Head of caudate nucleus (tissue), 42 donors: ENCODE results near the gene GTF3A.
"Not testable (repeated sequence)": the region's sequence is repeated elsewhere in the genome, so short reads cannot be mapped to it uniquely, and the experiment has no call there.

ENCODE experiments used
- DNase-seq, 42 donors: peaks; one replicate each; pipeline versions ENCODE4 v3.0.0 to v3.0.0-alpha.2; 2020 to 2021; ENCODE audit warnings: mixed read lengths in 7 of 42
- intact Hi-C: fragments of 100-400 bp; cut with DNase I; formaldehyde crosslinking; loops from one replicate; pipeline ENCODE4 v1.15.0; 2022

The GTF3A gene

DNA sequence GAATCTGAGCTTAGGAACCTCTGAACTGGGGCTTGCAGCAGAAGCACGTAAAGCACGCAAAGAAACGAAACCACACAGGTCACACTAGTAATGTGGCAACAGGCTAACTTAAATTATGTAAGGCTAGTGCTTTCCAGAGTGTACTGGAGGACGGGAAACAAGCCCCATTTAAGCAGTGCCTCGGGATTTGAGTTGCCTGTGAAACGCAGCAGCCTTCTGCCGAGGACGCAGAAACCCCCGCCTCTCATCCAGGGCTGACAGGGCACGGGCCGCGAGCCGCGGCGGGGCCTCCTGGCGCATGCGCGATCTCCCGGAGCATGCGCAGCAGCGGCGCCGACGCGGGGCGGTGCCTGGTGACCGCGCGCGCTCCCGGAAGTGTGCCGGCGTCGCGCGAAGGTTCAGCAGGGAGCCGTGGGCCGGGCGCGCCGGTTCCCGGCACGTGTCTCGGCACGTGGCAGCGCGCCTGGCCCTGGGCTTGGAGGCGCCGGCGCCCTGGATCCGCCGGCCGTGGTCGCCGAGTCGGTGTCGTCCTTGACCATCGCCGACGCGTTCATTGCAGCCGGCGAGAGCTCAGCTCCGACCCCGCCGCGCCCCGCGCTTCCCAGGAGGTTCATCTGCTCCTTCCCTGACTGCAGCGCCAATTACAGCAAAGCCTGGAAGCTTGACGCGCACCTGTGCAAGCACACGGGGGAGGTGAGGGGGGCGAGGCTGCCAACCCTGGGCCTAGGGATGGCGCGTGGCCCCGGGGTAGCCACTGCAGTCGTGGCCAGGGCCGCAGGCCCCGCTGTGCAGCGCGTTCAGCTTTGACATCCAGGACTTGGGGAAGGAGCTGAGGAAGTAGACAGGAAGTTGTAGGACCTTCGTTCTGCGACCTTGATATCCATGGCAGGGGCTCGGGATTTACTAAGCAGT lies at the start of gene GTF3A:
TSS of gene GTF3A (plus strand) at position 374 of the 912 bp plus-strand sequence.
- intact Hi-C loops: loop anchor here (10.0 kb wide), 2 partner anchors 50 to 200 kb away; partner anchors contain the start of genes LNX2 and POLR1D

DNA sequence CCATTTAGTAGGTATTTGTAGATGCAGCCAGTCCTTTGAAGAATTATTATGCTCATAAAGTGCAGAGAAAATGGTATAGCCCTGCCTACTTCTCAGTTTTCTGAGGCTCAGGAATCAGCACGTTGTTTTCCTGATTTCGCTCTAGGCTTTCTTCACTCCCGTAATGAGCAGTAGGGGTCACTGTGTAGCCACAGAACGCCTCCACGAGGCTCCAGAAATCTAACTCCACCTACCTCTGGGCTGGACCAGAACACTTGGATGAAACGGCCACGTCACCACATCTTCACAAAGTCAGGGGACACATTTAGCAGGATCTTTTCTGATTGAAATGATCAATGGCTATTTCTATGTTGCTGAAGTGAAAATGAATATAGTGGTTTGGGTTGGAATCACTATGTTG lies 49.8 kb upstream of the GTF3A start:
- intact Hi-C loops: loop anchor here (2.0 to 10.0 kb wide), 2 partner anchors 50 to 452 kb away; partner anchors contain the start of gene GTF3A
- peak in 36 of 42 donors; percentile 22 to 81 (median 54) for DNase-seq

More for the DNA sequence above, at the start of gene GTF3A:
- DNase-seq: peak; percentile 48 to 90 (median 80)

DNA sequence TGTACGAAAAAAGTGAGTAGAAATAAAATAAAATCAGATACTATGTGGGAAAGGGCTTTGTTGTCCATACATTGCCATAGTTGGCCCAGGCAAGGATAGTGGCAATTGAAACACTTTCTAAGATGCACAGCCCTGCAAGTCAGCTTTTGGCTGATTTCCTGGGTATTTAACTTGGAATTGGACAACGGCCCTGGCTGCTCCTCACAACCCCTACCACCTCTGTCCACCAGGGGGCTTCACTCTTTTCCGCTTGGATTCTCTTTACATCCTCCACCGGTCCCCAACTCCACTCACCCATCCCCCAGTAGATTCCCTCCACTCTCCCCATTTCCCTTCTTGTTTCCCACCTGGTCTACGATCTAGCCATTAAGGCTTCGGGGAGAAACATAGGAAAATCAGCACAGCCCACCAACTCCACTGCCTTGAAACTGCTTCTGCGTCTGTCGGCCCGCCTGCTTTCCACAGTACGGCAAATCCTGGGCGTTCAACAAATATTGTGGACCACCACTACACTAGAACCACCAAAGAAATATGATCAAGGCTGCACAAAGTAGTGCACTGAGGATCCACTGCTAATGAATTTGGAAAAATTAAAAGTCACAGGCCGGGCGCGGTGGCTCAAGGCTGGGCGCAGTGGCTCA lies 48.6 kb upstream of the GTF3A start:
- DNase-seq: peak in 39 of 42 donors; percentile 24 to 86 (median 62)
- intact Hi-C loops: loop anchor here (2.0 to 10.0 kb wide), 2 partner anchors 49 to 451 kb away; partner anchors contain the start of gene GTF3A

DNA sequence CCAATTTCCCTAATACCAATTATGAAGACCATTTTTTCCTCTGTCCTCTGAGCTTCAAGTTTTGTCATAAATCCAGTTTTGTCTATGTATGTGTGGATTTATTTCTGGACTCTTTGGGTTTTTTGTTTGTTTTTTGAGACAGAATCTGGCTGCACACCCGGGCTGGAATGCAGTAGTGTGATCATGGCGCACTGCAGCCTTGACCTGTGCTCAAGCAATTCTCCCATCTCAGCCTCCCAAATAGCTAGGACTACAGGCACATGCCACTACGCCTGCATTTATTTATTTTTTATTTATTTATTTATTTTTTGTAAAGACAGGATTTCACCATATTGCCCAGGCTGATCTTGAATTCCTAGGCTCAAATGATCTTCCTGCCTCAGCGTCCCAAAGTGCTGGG lies 45.3 kb upstream of the GTF3A start:
- intact Hi-C loops: loop anchor here (10.0 kb wide), 1 partner anchor 46 kb away; the partner anchor contains the start of gene GTF3A
- DNase-seq: no peak

DNA sequence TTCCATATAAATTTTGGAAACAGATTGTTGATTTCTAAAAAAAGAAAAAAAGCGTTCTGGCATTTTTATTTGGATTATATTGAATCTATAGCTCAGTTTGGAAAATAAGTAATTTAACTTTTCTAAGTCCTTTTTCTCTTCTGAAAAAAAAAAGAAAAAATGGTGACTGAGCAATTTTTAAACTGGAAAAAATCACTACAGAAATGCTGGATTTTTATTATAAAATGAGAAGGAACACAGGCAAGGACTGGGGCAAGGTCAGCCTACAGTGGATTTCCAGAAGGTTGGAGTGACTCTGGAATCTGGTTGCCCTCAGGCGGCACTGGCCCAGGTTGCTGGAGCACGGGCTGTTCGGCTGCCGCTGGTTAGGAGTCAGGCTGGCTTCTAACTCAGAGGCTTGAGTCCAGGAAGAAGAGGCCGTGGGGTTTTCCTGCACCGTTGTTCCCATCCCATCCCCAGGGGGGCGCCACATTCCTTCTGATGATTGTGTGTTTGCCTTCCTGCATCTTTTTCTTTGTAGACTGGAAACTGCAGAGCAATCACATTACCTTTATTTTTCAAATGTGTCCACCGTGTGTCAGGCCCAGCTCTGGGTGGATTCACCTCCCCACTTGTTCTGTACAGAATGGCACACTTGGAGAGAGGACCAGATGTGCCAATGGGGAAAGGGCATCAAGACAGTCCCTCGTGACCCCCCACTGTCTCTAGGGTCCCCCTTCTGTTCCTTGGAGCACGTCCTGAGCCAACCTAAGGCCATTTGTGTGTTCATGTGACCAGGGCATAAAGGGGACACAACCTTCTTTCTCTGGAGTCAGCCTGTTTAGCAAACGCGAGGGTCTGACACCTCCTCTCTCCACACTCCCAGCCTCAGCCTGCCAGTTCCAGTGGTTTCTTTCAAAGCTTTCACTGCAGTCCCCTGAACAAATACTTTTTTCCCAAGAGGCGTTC lies 44.5 kb upstream of the GTF3A start:
- intact Hi-C loops: loop anchor here (10.0 kb wide), 1 partner anchor 45 kb away; the partner anchor contains the start of gene GTF3A
- DNase-seq: peak in 41 of 42 donors; percentile 30 to 79 (median 59)

DNA sequence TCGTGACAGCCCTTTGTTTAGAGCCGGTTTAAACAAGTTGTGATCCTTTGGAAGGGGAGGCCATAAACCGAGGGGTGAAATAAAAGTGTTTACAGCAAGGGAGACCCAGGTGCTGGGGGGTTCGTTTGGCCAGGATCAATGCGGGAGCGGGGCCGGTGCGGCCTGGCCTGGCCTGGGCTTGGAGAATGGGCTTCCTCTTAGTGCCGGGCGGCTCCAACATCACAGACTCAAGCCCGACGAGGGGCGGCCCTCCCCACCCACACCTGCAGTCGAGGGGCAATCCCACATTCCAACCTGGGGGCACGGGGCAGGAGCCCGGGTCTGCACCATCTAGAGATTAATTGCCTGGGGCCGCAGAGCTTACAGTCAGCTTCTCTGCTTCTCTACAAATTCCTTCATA lies 42.8 kb upstream of the GTF3A start:
- intact Hi-C loops: no loop called here
- no peak for DNase-seq

DNA sequence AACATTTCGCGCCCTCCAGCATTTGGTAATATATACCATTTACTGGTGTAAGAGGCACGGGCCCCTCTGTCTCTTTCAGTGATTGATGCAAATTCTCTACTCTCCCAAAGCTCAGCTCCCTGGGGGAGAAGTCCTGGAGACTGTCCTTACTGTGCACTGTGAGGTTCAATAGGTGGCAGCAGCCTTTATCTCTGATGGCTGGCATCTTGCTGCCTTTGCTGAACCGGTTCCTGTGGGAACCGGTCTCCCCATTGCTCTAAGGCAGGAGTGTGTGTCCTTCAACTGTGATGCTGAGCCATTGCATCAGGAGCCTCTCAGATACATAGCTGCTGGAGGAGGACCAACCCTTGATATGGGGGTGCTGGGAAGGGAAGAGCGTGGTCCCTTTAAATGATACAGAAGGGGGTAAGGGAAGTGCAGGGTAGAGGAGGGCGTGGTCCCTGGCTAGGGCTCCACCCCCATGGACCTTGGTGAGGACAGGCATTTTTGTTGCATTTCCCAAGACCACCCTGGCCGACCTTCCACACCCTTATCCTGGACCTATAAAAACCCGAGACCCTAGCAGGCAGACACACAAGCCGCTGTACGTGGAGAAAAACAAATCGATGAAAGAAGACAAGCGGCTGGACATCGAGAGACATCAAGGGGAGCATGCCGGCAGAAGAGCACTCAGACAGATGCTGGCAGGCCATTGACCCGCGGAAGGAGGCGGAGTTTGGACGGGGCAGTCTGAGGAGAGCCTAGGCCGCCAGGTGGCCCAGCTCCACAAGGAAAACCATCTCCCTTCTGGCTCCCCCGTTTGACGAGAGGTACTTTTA lies 41.1 kb upstream of the GTF3A start:
- DNase-seq: no peak
- intact Hi-C loops: no loop called here

DNA sequence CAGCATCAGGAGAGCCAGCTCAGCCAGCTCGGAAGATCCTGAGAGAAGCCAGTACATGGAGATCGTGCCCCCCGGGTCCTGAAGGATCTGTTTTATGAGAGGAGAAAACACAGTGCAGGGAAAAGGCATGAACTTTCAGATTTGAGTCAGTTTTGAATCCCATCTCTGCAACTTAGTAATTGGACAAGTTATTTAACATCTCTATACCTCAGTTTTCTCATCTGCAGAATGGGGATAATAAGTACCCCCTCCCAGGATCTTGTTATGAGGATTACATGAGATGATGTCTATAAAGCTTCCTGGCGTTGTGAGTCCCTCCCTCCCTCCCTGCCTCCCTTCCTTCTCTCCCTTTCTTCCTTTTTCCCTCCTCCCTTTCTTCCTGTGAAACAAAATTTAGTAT lies 40.1 kb upstream of the GTF3A start:
- intact Hi-C loops: no loop called here

DNA sequence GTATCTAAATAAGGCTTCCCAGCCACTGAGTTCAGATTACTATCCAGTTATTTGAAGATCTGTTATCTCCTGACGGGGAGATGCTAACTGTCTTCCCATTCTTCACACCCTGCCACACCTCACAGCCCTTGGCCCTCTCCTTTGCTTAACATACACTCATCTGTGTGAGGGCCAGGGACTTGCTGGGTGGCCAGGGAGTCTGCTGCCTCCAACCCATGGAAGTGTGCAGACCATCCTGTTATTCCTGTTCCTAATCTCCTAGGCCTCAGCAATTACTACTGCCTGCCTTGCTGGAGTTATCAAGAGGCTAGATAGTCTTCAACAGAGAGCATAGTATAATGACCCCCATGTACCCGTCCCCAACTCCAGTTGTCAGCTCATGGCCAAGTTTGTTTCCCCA lies 36.2 kb upstream of the GTF3A start:
- intact Hi-C loops: no loop called here

More for the DNA sequence above, 40.1 kb upstream of the GTF3A start:
- DNase-seq: no peak

DNA sequence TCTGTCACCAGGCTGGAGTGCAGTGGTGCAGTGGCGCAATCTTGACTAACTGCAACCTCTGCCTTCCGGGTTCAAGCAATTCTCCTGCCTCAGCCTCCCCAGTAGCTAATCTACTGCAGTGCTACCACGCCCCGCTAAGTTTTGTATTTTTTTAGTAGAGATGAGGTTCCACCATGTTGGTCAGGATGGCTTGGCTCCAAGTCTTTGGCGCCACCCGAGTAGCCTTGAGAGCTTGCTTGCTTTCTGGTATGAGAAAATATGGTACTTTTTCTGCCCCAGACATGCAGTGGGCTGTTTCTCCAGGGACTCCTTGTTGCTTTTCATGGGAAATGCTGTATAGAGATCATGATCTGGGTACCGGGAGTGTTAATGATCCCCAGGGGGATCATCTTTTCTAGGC lies 34.5 kb upstream of the GTF3A start:
- DNase-seq: no peak
- intact Hi-C loops: no loop called here

More for the DNA sequence above, 36.2 kb upstream of the GTF3A start:
- no peak for DNase-seq

DNA sequence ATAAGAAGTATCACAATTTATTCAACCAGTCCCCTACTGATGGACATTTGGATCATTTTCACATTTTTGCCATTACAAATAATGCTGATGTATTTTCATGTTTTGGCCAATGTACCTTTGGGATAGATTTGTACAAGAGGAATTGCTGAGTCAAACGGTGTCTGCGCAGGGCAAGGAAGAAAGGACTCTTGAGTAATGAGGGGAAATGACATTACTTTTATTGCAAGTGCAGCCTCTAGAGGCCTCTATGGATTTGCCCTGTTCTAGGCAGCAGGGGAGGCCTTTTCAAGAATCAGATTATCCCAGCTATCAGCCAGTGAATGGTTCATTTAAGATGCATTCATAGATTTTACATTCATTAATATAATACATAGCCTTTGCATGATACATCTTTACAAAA lies 32.9 kb upstream of the GTF3A start:
- DNase-seq: no peak
- intact Hi-C loops: no loop called here

DNA sequence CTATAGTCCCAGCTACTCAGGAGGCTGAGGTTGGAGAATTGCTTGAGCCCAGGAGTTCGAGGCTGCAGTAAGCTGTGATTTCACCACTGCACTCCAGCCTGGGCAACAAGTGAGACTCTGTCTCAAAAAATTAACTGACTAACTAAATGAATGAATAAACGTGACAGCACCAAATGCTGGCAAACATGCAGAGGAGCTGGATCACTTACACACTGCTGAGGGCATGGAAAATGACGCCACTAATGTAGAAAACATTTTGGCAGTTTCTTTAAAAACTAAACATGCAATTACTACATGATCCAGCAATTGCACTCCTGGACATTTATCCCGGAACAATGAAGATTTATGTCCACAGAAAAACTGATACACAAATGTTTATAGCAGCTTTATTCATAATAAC lies 31.3 kb upstream of the GTF3A start:
- intact Hi-C loops: no loop called here
- DNase-seq: no peak

DNA sequence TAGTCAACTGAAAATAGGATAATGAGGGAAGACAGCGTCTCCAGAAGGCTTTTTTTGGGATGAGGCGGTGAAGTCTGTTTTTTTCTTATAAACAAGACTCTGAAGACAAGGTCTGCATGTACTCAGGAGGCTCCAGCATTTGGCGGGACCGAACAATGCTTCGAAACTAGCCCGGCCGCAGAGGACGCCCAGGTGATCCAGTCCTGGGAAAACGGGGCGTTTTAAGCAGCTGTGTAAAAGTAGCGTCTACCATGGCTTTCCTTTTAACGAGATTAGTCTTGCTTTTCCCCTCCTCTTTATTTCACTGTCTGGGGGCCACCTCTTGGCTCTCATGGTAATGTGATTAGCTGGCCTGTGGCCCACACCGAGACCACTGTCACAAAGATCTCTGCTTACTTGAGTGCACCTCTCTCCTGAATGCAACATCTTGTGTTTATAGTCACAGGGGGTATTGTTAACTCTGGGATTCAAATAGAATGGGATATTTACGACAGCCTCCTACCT lies 29.4 kb upstream of the GTF3A start:
- no peak for DNase-seq
- intact Hi-C loops: no loop called here

DNA sequence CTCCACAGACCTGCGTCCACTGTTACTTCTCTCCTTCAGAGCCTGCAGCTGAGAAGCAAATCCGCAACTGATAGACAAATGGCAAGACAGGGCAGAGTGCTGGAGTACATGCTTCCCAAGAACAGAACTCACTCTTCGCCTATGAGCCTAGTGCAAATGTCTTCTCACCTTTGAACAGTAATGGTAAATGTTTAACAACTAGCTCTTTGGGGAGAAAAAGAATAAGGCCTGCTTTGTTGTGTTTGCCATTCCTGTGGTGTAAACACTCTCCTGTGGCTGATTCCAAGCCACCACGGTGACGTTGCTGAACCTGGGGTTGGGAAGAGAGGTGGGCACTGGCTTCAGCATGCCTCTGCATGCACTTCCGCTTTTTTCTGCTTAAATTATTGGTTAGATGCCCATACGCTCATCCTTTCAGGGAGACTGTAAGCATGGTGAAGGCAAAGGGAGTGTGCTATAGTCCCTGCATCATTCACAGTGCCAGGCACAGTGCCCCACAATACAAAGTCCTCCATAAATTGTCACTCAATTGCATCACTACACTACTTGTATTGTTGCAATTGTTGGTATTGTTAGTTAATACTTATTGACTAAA lies 28.1 kb upstream of the GTF3A start:
- intact Hi-C loops: no loop called here
- DNase-seq: no peak

DNA sequence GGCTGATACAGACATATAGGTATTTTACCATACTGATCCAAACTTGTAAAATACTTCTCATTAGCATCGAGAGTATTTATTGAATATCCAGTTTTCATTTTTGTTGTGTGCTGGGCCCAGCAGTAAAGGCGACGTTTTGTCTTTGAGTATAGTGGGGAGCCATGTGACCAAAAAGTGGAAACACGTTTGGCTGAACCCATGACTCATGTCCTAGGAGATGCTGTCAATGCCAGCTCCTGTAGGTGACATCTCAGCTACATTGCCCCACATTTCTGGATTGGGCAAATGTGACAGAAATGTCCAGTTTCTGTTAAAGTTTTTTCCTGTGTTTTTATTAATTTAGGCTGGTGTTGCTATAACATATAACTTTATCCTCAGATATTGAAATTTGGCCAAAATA lies 26.1 kb upstream of the GTF3A start:
- intact Hi-C loops: no loop called here
- peak in 1 of 42 donors; percentile 14 for DNase-seq

DNA sequence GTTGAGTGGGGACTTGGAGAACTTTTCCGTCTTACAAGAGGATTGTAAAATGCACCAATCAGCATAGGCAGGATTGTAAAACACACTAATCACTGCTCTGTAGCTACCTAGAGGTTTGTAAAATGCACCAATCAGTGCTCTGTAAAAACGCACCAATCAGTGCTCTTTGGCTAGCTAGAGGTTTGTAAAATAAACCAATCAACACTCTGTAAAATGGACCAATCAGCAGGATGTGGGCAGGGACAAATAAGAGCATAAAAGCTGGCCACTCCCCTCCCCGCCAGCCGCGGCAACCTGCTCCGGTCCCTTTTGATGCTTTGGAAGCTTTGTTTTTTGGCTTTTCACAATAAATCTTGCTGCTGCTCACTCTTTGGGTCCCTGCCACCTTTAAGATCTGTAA lies 24.0 kb upstream of the GTF3A start:
- intact Hi-C loops, DNase-seq: not testable (repeated sequence)

DNA sequence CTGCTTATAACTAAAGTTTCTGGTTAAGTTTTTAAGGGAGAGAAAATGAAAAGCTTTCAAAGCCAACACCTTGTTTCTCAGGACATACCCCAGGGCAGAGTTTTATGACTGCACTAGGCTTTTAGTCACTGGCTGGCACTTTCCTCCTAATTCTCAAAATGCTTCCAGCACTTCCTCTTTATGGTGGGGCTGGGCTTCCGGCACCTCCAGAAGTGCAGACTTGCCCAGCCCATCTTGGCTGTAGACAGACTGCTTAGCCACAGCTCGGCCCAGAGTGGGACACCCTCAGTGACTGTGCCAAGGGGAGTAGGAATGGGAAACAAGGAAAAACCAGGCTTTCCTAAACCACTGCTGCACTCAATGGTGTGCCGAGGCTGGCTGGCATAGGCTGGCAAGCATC lies 23.2 kb upstream of the GTF3A start:
- intact Hi-C loops: no loop called here
- peak in 16 of 42 donors; percentile 7 to 55 (median 20) for DNase-seq
